ENCODE data around the gene SORBS1. TPM values are rescaled to one million over a fixed set of nuclear protein-coding genes. Genes with fewer than 3 reads are reported as not detected.
A peak's percentile ranks its signal among the peaks of the same experiment; 100 is the strongest.

The SORBS1 gene
- total and polyA plus RNA-seq, 2 of the 13 experiments (the other 11 are each of a cell fraction or from before 2014, with no cell fraction given): 16.8 to 39.8 TPM

DNA sequence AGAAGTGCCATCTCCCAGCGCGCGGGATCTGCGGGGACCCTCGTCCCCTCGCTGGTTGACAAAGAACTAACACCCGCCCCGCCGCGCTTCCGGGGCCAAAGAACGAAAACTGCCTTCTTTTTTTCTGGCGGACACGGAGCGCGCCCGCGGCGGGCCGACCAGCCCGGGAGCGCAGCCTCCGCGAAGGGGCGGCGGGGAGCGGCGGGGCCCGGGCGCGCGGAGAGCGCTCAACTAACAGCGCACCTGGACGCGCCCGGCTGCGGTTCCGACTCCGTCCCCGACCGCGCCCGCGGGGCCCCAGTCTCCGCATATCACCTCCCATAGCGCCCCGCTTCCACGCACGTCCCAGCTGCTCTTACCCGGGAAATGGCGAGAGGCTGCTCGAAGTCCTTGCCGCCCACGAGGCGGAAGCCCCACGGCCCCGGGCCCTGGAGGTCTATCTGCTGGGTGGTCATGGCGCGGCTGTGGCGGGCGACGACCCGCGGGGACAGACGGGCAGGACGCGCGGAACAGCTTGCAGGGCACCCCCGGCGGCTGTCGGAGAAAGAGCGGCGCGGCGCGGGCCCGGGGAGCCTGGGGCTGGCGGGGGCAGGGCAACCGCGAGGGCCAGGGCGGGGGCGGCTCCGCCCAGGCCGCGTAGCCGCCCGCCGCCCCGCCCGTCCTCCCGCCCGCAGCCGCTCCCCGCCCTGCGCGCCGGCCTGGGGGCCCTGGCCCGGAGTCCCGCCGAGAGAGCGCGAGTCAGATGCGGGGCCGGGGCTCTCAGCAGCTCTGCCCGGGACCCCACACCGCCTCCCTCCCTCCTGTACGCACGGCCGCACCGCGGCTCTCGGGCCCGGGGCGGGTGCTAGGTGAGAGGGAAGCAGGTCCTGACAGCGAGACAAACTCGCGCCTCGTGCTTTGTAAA lies 270.5 kb downstream of the SORBS1 start, which contains the start of gene PDLIM1 (continued):
- TF ChIP-seq, protein P1, sequence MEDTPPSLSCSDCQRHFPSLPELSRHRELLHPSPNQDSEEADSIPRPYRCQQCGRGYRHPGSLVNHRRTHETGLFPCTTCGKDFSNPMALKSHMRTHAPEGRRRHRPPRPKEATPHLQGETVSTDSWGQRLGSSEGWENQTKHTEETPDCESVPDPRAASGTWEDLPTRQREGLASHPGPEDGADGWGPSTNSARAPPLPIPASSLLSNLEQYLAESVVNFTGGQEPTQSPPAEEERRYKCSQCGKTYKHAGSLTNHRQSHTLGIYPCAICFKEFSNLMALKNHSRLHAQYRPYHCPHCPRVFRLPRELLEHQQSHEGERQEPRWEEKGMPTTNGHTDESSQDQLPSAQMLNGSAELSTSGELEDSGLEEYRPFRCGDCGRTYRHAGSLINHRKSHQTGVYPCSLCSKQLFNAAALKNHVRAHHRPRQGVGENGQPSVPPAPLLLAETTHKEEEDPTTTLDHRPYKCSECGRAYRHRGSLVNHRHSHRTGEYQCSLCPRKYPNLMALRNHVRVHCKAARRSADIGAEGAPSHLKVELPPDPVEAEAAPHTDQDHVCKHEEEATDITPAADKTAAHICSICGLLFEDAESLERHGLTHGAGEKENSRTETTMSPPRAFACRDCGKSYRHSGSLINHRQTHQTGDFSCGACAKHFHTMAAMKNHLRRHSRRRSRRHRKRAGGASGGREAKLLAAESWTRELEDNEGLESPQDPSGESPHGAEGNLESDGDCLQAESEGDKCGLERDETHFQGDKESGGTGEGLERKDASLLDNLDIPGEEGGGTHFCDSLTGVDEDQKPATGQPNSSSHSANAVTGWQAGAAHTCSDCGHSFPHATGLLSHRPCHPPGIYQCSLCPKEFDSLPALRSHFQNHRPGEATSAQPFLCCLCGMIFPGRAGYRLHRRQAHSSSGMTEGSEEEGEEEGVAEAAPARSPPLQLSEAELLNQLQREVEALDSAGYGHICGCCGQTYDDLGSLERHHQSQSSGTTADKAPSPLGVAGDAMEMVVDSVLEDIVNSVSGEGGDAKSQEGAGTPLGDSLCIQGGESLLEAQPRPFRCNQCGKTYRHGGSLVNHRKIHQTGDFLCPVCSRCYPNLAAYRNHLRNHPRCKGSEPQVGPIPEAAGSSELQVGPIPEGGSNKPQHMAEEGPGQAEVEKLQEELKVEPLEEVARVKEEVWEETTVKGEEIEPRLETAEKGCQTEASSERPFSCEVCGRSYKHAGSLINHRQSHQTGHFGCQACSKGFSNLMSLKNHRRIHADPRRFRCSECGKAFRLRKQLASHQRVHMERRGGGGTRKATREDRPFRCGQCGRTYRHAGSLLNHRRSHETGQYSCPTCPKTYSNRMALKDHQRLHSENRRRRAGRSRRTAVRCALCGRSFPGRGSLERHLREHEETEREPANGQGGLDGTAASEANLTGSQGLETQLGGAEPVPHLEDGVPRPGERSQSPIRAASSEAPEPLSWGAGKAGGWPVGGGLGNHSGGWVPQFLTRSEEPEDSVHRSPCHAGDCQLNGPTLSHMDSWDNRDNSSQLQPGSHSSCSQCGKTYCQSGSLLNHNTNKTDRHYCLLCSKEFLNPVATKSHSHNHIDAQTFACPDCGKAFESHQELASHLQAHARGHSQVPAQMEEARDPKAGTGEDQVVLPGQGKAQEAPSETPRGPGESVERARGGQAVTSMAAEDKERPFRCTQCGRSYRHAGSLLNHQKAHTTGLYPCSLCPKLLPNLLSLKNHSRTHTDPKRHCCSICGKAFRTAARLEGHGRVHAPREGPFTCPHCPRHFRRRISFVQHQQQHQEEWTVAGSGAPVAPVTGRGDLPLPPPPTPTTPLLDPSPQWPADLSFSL (CRISPR knock-in tag; IDR thresholded peaks at IDR 0.05): no peak
- TF ChIP-seq RCOR2 (CRISPR knock-in tag; IDR thresholded peaks at IDR 0.05) (no peak), DMTF1 (CRISPR knock-in tag; IDR thresholded peaks at IDR 0.05) (no peak), MIXL1 (CRISPR knock-in tag; IDR thresholded peaks at IDR 0.05) (no peak), ZNF510 (CRISPR knock-in tag; IDR thresholded peaks at IDR 0.05; ENCODE audit: low read depth) (no peak), CAMTA2 (CRISPR knock-in tag; IDR thresholded peaks at IDR 0.05; ENCODE audit: borderline replicate concordance) (no peak), STAT6 (CRISPR knock-in tag; IDR thresholded peaks at IDR 0.05; ENCODE audit: borderline replicate concordance) (no peak), SP4 (CRISPR knock-in tag; IDR thresholded peaks at IDR 0.05) (peak; percentile 48; the same call in 1 of the 2 replicates), ARHGAP35 (CRISPR knock-in tag; IDR thresholded peaks at IDR 0.05; ENCODE audit: borderline replicate concordance) (no peak)
- TF ChIP-seq, protein P2, sequence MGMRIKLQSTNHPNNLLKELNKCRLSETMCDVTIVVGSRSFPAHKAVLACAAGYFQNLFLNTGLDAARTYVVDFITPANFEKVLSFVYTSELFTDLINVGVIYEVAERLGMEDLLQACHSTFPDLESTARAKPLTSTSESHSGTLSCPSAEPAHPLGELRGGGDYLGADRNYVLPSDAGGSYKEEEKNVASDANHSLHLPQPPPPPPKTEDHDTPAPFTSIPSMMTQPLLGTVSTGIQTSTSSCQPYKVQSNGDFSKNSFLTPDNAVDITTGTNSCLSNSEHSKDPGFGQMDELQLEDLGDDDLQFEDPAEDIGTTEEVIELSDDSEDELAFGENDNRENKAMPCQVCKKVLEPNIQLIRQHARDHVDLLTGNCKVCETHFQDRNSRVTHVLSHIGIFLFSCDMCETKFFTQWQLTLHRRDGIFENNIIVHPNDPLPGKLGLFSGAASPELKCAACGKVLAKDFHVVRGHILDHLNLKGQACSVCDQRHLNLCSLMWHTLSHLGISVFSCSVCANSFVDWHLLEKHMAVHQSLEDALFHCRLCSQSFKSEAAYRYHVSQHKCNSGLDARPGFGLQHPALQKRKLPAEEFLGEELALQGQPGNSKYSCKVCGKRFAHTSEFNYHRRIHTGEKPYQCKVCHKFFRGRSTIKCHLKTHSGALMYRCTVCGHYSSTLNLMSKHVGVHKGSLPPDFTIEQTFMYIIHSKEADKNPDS (CRISPR knock-in tag; IDR thresholded peaks at IDR 0.05): no peak
- TF ChIP-seq, protein P3, sequence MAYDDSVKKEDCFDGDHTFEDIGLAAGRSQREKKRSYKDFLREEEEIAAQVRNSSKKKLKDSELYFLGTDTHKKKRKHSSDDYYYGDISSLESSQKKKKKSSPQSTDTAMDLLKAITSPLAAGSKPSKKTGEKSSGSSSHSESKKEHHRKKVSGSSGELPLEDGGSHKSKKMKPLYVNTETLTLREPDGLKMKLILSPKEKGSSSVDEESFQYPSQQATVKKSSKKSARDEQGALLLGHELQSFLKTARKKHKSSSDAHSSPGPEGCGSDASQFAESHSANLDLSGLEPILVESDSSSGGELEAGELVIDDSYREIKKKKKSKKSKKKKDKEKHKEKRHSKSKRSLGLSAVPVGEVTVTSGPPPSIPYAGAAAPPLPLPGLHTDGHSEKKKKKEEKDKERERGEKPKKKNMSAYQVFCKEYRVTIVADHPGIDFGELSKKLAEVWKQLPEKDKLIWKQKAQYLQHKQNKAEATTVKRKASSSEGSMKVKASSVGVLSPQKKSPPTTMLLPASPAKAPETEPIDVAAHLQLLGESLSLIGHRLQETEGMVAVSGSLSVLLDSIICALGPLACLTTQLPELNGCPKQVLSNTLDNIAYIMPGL (CRISPR knock-in tag; IDR thresholded peaks at IDR 0.05; ENCODE audit: borderline replicate concordance in 1 of 2, low read depth in 1 of 2): peak; percentile 85; a peak in 3 of 4 replicates
